ENCODE measurements around the gene IFIT3.
"Not testable (repeated sequence)": the region's sequence is repeated elsewhere in the genome, so short reads cannot be mapped to it uniquely, and the experiment has no call there.

The IFIT3 gene

GRCh38 chr10:89347701-89348457 is 20.1 kb downstream of the IFIT3 start:
- no peak for TF ChIP-seq CTCF (IDR thresholded peaks at IDR 0.05; ENCODE audit: extremely low read depth, insufficient read depth, missing control alignments)
- in situ Hi-C loops (cut with MboI; ENCODE audit: low pct_unique_long_range_greater_than_20kb, low sequenced_read_pairs, unreplicated experiment), result no loop called here
- no peak for DNase-seq (ENCODE audit: low spot score)

- DNase-seq (ENCODE audit: low spot score), result no peak
- in situ Hi-C loops (cut with MboI; ENCODE audit: low pct_unique_long_range_greater_than_20kb, low sequenced_read_pairs, unreplicated experiment), result no loop called here
- TF ChIP-seq CTCF (IDR thresholded peaks at IDR 0.05; ENCODE audit: extremely low read depth, insufficient read depth, missing control alignments), result no peak
Observed at GRCh38 chr10:89348481-89348880, 20.7 kb downstream of the IFIT3 start.

- no peak for TF ChIP-seq CTCF (IDR thresholded peaks at IDR 0.05; ENCODE audit: extremely low read depth, insufficient read depth, missing control alignments)
- DNase-seq (ENCODE audit: low spot score), result no peak
- in situ Hi-C loops (cut with MboI; ENCODE audit: low pct_unique_long_range_greater_than_20kb, low sequenced_read_pairs, unreplicated experiment), result no loop called here
Observed at GRCh38 chr10:89348975-89349374, 21.2 kb downstream of the IFIT3 start.

- DNase-seq (ENCODE audit: low spot score); in situ Hi-C loops (cut with MboI; ENCODE audit: low pct_unique_long_range_greater_than_20kb, low sequenced_read_pairs, unreplicated experiment): not testable (repeated sequence)
Observed at GRCh38 chr10:89350631-89351315, 23.0 kb downstream of the IFIT3 start.

- peak; percentile 53 for DNase-seq (ENCODE audit: low spot score)
- in situ Hi-C loops (cut with MboI; ENCODE audit: low pct_unique_long_range_greater_than_20kb, low sequenced_read_pairs, unreplicated experiment), result no loop called here
- no peak for TF ChIP-seq CTCF (IDR thresholded peaks at IDR 0.05; ENCODE audit: extremely low read depth, insufficient read depth, missing control alignments)
Observed at GRCh38 chr10:89351412-89351779, 23.6 kb downstream of the IFIT3 start.

GRCh38 chr10:89351780-89352597 is 24.2 kb downstream of the IFIT3 start:
- no peak for DNase-seq (ENCODE audit: low spot score)
- no peak for TF ChIP-seq CTCF (IDR thresholded peaks at IDR 0.05; ENCODE audit: extremely low read depth, insufficient read depth, missing control alignments)
- in situ Hi-C loops (cut with MboI; ENCODE audit: low pct_unique_long_range_greater_than_20kb, low sequenced_read_pairs, unreplicated experiment), result no loop called here
